ENCODE results near the gene HIRIP3. TPM values are rescaled to one million over a fixed set of nuclear protein-coding genes. Genes with fewer than 3 reads are reported as not detected.

The HIRIP3 gene
- total RNA-seq, 1 experiment from 2014 or later: 27.3 TPM

DNA sequence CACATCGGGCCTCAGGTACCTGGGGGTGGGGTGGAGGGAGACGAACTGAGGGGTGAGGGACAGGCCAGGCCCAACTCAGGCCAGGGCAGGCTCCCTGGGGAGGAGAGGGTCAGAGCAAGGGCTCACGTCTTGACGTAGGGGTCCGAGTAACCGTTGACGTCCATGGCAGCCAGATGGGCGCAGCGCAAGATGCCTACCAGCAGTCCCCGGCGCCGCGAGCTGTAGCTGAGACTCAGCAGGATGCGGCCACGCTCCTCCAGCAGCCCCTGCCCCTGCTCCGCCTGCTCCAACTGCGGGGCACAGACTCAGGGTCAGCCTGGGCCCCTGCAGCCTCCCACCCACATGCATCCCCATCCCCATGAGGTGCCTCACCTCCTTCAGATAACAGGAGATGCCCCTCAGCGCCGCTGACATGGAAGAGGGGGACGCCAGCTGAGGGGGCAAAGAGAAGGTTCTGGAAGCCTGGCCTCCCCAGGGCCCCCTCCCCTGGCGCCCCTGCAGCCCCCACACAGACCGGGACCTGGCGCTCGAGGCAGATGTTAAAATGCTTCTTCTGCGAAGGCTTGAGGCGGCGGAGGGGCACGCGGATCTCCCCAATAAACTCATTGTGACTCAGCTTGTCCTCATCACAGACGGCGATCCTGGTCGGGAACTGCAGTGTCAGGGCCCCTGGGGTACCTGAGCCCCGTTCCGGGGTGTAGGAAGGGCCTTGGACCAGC, 11.4 kb upstream of the HIRIP3 start:
- TF ChIP-seq EZH2 (IDR thresholded peaks at IDR 0.05; ENCODE audit: low read depth): no peak
- TF ChIP-seq, protein P1, sequence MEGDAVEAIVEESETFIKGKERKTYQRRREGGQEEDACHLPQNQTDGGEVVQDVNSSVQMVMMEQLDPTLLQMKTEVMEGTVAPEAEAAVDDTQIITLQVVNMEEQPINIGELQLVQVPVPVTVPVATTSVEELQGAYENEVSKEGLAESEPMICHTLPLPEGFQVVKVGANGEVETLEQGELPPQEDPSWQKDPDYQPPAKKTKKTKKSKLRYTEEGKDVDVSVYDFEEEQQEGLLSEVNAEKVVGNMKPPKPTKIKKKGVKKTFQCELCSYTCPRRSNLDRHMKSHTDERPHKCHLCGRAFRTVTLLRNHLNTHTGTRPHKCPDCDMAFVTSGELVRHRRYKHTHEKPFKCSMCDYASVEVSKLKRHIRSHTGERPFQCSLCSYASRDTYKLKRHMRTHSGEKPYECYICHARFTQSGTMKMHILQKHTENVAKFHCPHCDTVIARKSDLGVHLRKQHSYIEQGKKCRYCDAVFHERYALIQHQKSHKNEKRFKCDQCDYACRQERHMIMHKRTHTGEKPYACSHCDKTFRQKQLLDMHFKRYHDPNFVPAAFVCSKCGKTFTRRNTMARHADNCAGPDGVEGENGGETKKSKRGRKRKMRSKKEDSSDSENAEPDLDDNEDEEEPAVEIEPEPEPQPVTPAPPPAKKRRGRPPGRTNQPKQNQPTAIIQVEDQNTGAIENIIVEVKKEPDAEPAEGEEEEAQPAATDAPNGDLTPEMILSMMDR (conservative IDR thresholded peaks at IDR 0.05): no peak
- no peaks in the 10 kb centered on the region for H3K9me2 ChIP-seq (ENCODE audit: insufficient read depth)
- no TSS peak for BruUV-seq (replicated peaks)
- DNase-seq: no peak
- no peaks in the 10 kb centered on the region for H3K79me2 ChIP-seq (ENCODE audit: low read depth)
- no peaks in the 10 kb centered on the region for H3K4me1 ChIP-seq (replicated peaks; ENCODE audit: insufficient read depth)
- peaks cover 7% of the 10 kb centered on the region for H3F3A ChIP-seq (ENCODE audit: insufficient read depth, low read depth)
- no peaks in the 10 kb centered on the region for H3K9me3 ChIP-seq (ENCODE audit: insufficient read depth, low read depth)
- ChIA-PET POLR2A (ENCODE audit: unreplicated experiment) (no interaction called here), CTCF (no interaction called here)
- H3K36me3 ChIP-seq (ENCODE audit: low read depth): no peaks in the 10 kb centered on the region
- peaks cover 3% of the 10 kb centered on the region; the same call in 1 of the 2 replicates for H4K20me1 ChIP-seq (ENCODE audit: insufficient read depth)
- H3K4me3 ChIP-seq: no peak overlapping the region
- no peak overlapping the region for H3K27ac ChIP-seq
- H3K27me3 ChIP-seq (ENCODE audit: insufficient read depth, low read depth): peaks cover 15% of the 10 kb centered on the region
- no peak overlapping the region for H3K4me2 ChIP-seq
- intact Hi-C loops (cut with micrococcal nuclease; ENCODE audit: unreplicated experiment): no loop called here
- H2AFZ ChIP-seq: no peak overlapping the region

DNA sequence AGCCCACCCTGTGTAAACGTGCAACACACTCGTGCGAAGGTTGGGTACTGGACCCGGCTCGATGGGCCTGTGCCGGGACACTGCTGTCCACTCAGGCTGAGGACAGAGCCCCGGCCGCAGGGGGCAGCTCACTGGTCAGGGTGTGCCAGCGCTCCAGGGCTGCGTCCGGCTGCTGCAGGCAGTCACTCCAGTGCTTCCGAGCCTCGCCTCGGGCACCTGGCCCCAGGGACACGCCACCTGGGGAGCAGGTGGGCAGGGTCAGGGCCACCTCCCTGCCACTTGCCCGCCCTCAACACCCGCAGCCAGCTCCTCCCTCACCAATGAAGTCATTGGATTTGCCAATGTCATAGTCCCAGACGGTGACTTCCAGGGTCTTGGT, 10.7 kb upstream of the HIRIP3 start:
- no peak overlapping the region for H2AFZ ChIP-seq
- H3F3A ChIP-seq (ENCODE audit: insufficient read depth, low read depth): peaks cover 7% of the 10 kb centered on the region
- DNase-seq: no peak
- no TSS peak for BruUV-seq (replicated peaks)
- TF ChIP-seq EZH2 (IDR thresholded peaks at IDR 0.05; ENCODE audit: low read depth): no peak
- TF ChIP-seq, protein P1 (conservative IDR thresholded peaks at IDR 0.05): no peak
- peaks cover 7% of the 10 kb centered on the region for H3K27me3 ChIP-seq (ENCODE audit: insufficient read depth, low read depth)
- no peak overlapping the region for H3K4me3 ChIP-seq
- no peaks in the 10 kb centered on the region for H3K4me1 ChIP-seq (replicated peaks; ENCODE audit: insufficient read depth)
- ChIA-PET POLR2A (ENCODE audit: unreplicated experiment) (no interaction called here), CTCF (interaction anchor here (0.5 kb wide), 1 partner anchor 179 kb away, joined by 4 read pairs; no protein-coding TSS in a partner anchor)
- H4K20me1 ChIP-seq (ENCODE audit: insufficient read depth): peaks cover 3% of the 10 kb centered on the region; the same call in 1 of the 2 replicates
- no peaks in the 10 kb centered on the region for H3K9me2 ChIP-seq (ENCODE audit: insufficient read depth)
- H3K36me3 ChIP-seq (ENCODE audit: low read depth): no peaks in the 10 kb centered on the region
- intact Hi-C loops (cut with micrococcal nuclease; ENCODE audit: unreplicated experiment): no loop called here
- no peak overlapping the region for H3K4me2 ChIP-seq
- H3K79me2 ChIP-seq (ENCODE audit: low read depth): no peaks in the 10 kb centered on the region
- no peak overlapping the region for H3K27ac ChIP-seq
- H3K9me3 ChIP-seq (ENCODE audit: insufficient read depth, low read depth): no peaks in the 10 kb centered on the region

DNA sequence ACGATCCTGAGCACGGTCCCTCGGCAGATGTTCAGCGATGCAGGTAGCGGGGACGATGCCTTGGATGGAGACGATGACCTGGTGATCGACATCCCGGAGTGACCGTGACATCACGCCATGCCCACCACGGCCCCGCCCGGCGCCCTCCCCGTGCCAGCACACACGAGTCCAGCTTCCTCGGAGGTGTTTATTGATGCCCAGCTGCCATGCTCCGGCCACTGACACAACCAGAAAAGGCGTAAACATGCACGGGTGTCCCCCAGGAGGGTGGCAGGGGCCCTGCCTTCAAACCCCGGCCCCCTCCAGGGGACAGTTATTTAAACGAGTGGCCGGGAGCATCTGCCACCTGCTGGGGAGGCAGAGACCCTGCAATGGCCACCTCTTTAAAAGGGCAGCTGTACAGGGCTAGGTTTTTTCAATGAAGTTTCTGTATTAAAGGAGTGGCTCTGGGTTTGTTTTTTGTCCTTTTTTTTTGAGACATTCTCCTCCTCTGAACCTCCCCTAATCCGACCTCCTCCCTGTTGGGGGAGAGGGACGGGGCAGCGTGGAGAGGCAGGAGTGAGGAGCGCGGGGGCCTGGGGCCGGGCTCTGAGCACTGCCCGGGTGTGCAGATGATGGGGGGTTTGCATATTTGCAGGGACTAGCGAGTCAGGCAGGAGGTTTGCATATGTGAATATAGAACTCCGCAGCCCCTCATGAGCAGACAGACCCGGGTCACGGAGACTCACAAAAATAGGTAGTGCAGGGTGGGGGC, 10.1 kb upstream of the HIRIP3 start:
- TF ChIP-seq, protein P1 (conservative IDR thresholded peaks at IDR 0.05): peak; percentile 85
- TF ChIP-seq EZH2 (IDR thresholded peaks at IDR 0.05; ENCODE audit: low read depth): no peak
- CTCF ChIA-PET: interaction anchor here (0.5 kb wide), 1 partner anchor 179 kb away, joined by 4 read pairs; no protein-coding TSS in a partner anchor
- H3K4me3 ChIP-seq: no peak overlapping the region
- H2AFZ ChIP-seq: no peak overlapping the region
- H4K20me1 ChIP-seq (ENCODE audit: insufficient read depth): peaks cover 3% of the 10 kb centered on the region; the same call in 1 of the 2 replicates
- intact Hi-C loops (cut with micrococcal nuclease; ENCODE audit: unreplicated experiment): no loop called here
- peaks cover 5% of the 10 kb centered on the region for H3K27me3 ChIP-seq (ENCODE audit: insufficient read depth, low read depth)
- no peaks in the 10 kb centered on the region for H3K4me1 ChIP-seq (replicated peaks; ENCODE audit: insufficient read depth)
- no peaks in the 10 kb centered on the region for H3K9me3 ChIP-seq (ENCODE audit: insufficient read depth, low read depth)
- H3K27ac ChIP-seq: no peak overlapping the region
- DNase-seq: peak in 1 of 2 experiments; percentile 44
- BruUV-seq (replicated peaks): TSS peak; percentile 32
- no peak overlapping the region for H3K4me2 ChIP-seq
- no peaks in the 10 kb centered on the region for H3K9me2 ChIP-seq (ENCODE audit: insufficient read depth)
- no peaks in the 10 kb centered on the region for H3K36me3 ChIP-seq (ENCODE audit: low read depth)
- H3K79me2 ChIP-seq (ENCODE audit: low read depth): no peaks in the 10 kb centered on the region
- POLR2A ChIA-PET (ENCODE audit: unreplicated experiment): no interaction called here
- peaks cover 7% of the 10 kb centered on the region for H3F3A ChIP-seq (ENCODE audit: insufficient read depth, low read depth)

Measured in PC-9 (cell line).